SK-N-MC (cell line): Measurements from ENCODE around the gene UTF1.

Experiments
- EZH2 ChIP-seq: fragments of 200-600 bp; sonication (generic); IDR thresholded peaks from one replicate; pipeline ENCODE4 v1.6.1; 2017; ENCODE audit warnings: antibody characterized with exemption
- POLR2AphosphoS5 ChIP-seq: IDR thresholded peaks from 2 replicates; pipeline ENCODE4 v1.6.1; 2012; ENCODE audit warnings: mild to moderate bottlenecking, low read depth, low read length, borderline replicate concordance

GRCh38 chr10:133258066-133258817, 28.2 kb downstream of the UTF1 start:
- TF ChIP-seq POLR2AphosphoS5 = no peak
- no peak for TF ChIP-seq EZH2
